Endodermal cell (in vitro differentiated cells): ENCODE results near the gene PRLHR. TPM values are rescaled to one million over a fixed set of nuclear protein-coding genes. Genes with fewer than 3 reads are reported as not detected.
A peak's percentile ranks its signal among the peaks of the same experiment; 100 is the strongest.

ENCODE experiments used
- DNase-seq: peaks from one replicate; pipeline ENCODE4 v3.0.0-alpha.2; 2017
- H3K27ac ChIP-seq: 2 replicates; pipeline ENCODE4 v1.5.1; 2013; ENCODE audit warnings: mild to moderate bottlenecking, low read depth, low read length, moderate library complexity
- H3K27me3 ChIP-seq: 2 replicates; pipeline ENCODE4 v1.6.1; 2013; ENCODE audit warnings: mild to moderate bottlenecking, low read length, moderate library complexity; ENCODE audit not compliant: insufficient read depth, control insufficient read depth, poor library complexity, severe bottlenecking
- H3K36me3 ChIP-seq: 2 replicates; pipeline ENCODE4 v1.7.0; 2013; ENCODE audit warnings: mild to moderate bottlenecking, low read length, moderate library complexity; ENCODE audit not compliant: control insufficient read depth, insufficient read depth
- H3K4me1 ChIP-seq: one replicate; pipeline ENCODE4 v1.7.0; 2013; ENCODE audit warnings: low read length; ENCODE audit not compliant: control insufficient read depth, insufficient read depth
- H3K4me3 ChIP-seq: 2 replicates; pipeline ENCODE4 v1.5.1; 2013; ENCODE audit warnings: mild to moderate bottlenecking, low read length, moderate library complexity
- H3K9ac ChIP-seq: 2 replicates; pipeline ENCODE4 v1.6.1; 2013; ENCODE audit warnings: mild to moderate bottlenecking, low read length, moderate library complexity; ENCODE audit not compliant: poor library complexity, severe bottlenecking; ENCODE audit errors: extremely low read depth
- H3K9me3 ChIP-seq: 2 replicates; pipeline ENCODE4 v1.6.1; 2013; ENCODE audit warnings: mild to moderate bottlenecking, low read length, moderate library complexity; ENCODE audit not compliant: control insufficient read depth
- H3K27ac Mint-ChIP-seq: 2 replicates; pipeline ENCODE4 v1.8.0; 2020; ENCODE audit warnings: mixed read lengths
- H3K27me3 Mint-ChIP-seq: 2 replicates; pipeline ENCODE4 v1.8.0; 2021; ENCODE audit warnings: mild to moderate bottlenecking, mixed read lengths; ENCODE audit not compliant: insufficient read depth
- H3K36me3 Mint-ChIP-seq: 2 replicates; pipeline ENCODE4 v1.8.0; 2020; ENCODE audit warnings: low read depth, mixed read lengths
- H3K4me1 Mint-ChIP-seq: 2 replicates; pipeline ENCODE4 v1.8.0; 2020; ENCODE audit warnings: mixed read lengths
- H3K4me3 Mint-ChIP-seq: 2 replicates; pipeline ENCODE4 v1.8.0; 2020; ENCODE audit warnings: mild to moderate bottlenecking, moderate library complexity, mixed read lengths
- H3K9me3 Mint-ChIP-seq: 2 replicates; pipeline ENCODE4 v1.8.0; 2020; ENCODE audit warnings: mild to moderate bottlenecking, mixed read lengths
- WGBS, 2 experiments: methylation state at CpG; one replicate each; pipeline versions ENCODE4 v1.1.5 to v1.1.7; 2013; ENCODE audit warnings: missing lambda C conversion rate in 2 of 2, mixed read lengths in 1 of 2; ENCODE audit not compliant: insufficient coverage in 1 of 2, insufficient read length in 1 of 2; 5-methylcytosine and 5-hydroxymethylcytosine counted together
- total RNA-seq, 2 donors: library from RNA; stranded (reverse); fragmentation: NEBNext Ultra II Directional in 1 of 2; extraction: Animal tissue kit (Norgen Biotek cat#: 25700) in 1 of 2; gene quantifications; 2 replicates in 1 of 2; 3 replicates in 1 of 2; pipeline ENCODE4 v1.2.1, GENCODE V29; 2021
- TF ChIP-seq, protein P1 (sequence below): fragments of 200-600 bp; sonication (generic); conservative IDR thresholded peaks from 2 replicates; pipeline ENCODE4 v1.5.0; 2021; ENCODE audit warnings: antibody characterized with exemption, mild to moderate bottlenecking

The PRLHR gene
- total RNA-seq, 2 donors from 2014 or later: not detected

DNA sequence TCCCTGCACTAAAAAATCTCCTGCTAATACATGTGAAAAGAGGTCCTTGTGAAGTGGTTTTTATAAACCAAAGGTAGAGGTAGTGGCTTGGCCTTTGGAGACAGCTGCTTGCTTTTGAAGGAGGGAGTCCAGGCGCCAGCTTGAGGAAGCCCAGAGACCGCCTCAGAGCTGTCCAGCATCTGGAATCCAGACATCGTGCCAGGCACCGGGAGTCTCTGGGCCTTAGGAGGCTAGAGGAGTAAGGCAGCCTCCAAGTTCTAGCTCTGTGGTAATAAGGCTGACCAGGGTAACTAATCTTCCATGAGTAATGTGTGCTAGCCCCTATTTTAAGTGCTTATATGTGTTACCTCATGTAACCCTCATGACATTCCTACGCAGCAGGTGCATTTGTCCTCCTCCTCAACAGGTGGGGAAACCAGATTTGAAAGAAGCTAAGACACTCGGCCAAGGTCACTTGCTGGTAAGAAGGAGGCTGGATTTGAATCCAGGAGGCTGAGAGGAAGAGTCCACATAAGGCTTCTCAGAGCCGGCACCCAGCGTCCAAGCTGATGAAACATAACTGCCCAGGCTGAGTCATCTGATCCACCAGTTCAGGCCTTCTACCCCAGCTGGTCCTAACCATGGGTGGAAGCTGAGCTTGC, 26.1 kb downstream of the PRLHR start:
- no peaks in the 10 kb centered on the region for H3K27me3 ChIP-seq
- H3K36me3 ChIP-seq: no peaks in the 10 kb centered on the region
- H3K27me3 Mint-ChIP-seq: peaks cover 3% of the 10 kb centered on the region
- H3K4me3 Mint-ChIP-seq: no peak overlapping the region
- no peaks in the 10 kb centered on the region for H3K4me1 Mint-ChIP-seq
- no peak overlapping the region for H3K9ac ChIP-seq
- no peak for DNase-seq
- H3K4me1 ChIP-seq: no peaks in the 10 kb centered on the region
- H3K27ac Mint-ChIP-seq: no peak overlapping the region
- no peak overlapping the region for H3K27ac ChIP-seq
- TF ChIP-seq, protein P1, sequence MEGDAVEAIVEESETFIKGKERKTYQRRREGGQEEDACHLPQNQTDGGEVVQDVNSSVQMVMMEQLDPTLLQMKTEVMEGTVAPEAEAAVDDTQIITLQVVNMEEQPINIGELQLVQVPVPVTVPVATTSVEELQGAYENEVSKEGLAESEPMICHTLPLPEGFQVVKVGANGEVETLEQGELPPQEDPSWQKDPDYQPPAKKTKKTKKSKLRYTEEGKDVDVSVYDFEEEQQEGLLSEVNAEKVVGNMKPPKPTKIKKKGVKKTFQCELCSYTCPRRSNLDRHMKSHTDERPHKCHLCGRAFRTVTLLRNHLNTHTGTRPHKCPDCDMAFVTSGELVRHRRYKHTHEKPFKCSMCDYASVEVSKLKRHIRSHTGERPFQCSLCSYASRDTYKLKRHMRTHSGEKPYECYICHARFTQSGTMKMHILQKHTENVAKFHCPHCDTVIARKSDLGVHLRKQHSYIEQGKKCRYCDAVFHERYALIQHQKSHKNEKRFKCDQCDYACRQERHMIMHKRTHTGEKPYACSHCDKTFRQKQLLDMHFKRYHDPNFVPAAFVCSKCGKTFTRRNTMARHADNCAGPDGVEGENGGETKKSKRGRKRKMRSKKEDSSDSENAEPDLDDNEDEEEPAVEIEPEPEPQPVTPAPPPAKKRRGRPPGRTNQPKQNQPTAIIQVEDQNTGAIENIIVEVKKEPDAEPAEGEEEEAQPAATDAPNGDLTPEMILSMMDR: no peak
- H3K9me3 Mint-ChIP-seq: no peaks in the 10 kb centered on the region
- WGBS, 2 experiments: 92 to 96% methylated on average over 8 of the region's 8 CpGs
- H3K4me3 ChIP-seq: no peak overlapping the region
- H3K9me3 ChIP-seq: no peaks in the 10 kb centered on the region
- no peaks in the 10 kb centered on the region for H3K36me3 Mint-ChIP-seq

- H3K27ac Mint-ChIP-seq: no peak overlapping the region
- no peaks in the 10 kb centered on the region for H3K4me1 ChIP-seq
- DNase-seq: peak; percentile 70
- H3K27me3 Mint-ChIP-seq: peaks cover 3% of the 10 kb centered on the region
- no peaks in the 10 kb centered on the region for H3K36me3 ChIP-seq
- no peak overlapping the region for H3K4me3 ChIP-seq
- WGBS, 2 experiments: 15 to 50% methylated on average over 3 to 8 of the region's 10 CpGs
- H3K27ac ChIP-seq: no peak overlapping the region
- no peaks in the 10 kb centered on the region for H3K4me1 Mint-ChIP-seq
- H3K9ac ChIP-seq: no peak overlapping the region
- H3K36me3 Mint-ChIP-seq: no peaks in the 10 kb centered on the region
- H3K27me3 ChIP-seq: no peaks in the 10 kb centered on the region
- H3K9me3 ChIP-seq: no peaks in the 10 kb centered on the region
- no peaks in the 10 kb centered on the region for H3K9me3 Mint-ChIP-seq
- no peak overlapping the region for H3K4me3 Mint-ChIP-seq
- TF ChIP-seq, protein P1: peak; percentile 81
Measured at GRCh38 chr10:118568327-118568848, 27.1 kb downstream of the PRLHR start.

DNA sequence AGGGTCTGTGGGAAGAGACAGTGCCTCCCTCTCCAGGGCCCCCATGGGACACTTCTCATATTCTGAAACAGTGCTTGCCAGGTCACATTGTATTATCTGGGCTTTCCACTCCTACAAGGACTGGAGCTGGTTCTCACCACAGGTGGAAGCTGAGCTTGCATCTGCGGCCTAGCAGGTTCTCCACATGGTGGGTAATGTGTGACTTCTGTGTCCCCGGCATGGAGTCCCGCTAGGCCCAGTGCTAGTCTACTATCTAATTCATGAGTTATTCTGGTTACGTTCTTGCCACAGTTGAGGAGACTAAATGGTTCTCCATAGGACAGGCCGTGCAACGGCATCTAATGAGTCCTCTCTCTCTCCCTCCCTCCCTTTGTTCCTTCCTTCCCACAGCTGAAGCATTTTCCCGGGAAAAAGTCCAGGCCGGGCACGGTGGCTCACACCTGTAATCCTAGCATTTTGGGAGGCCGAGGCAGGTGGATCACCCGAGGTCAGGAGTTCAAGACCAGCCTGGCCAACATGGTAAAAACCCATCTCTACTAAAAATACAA, 27.7 kb downstream of the PRLHR start:
- Mint-ChIP-seq H3K9me3 (no peaks in the 10 kb centered on the region), H3K27me3 (peaks cover 3% of the 10 kb centered on the region), H3K4me1 (no peaks in the 10 kb centered on the region), H3K4me3 (no peak overlapping the region), H3K27ac (no peak overlapping the region), H3K36me3 (no peaks in the 10 kb centered on the region)
- Histone ChIP-seq H3K4me3 (no peak overlapping the region), H3K36me3 (no peaks in the 10 kb centered on the region), H3K4me1 (no peaks in the 10 kb centered on the region), H3K9ac (no peak overlapping the region), H3K27me3 (no peaks in the 10 kb centered on the region), H3K9me3 (no peaks in the 10 kb centered on the region), H3K27ac (no peak overlapping the region)
- TF ChIP-seq, protein P1: no peak
- DNase-seq: no peak
- WGBS, 2 experiments: 87 to 89% methylated on average over 11 of the region's 11 CpGs
